Embryonic facial prominence (tissue), 1 donor: Measurements from ENCODE around the gene MRPL54.
"Not testable (repeated sequence)": the region's sequence is repeated elsewhere in the genome, so short reads cannot be mapped to it uniquely, and the experiment has no call there.

Source experiments
- DNase-seq: peaks from one replicate; pipeline ENCODE4 v3.0.0-alpha.2; 2016; ENCODE audit errors: extremely low spot score

Gene MRPL54

GRCh38 chr19:3740431-3740830 is 22.1 kb upstream of the MRPL54 start:
- DNase-seq = no peak

- no peak for DNase-seq
Observed at GRCh38 chr19:3743486-3743885, 19.0 kb upstream of the MRPL54 start.

GRCh38 chr19:3745363-3746045 is 17.0 kb upstream of the MRPL54 start:
- DNase-seq = no peak

GRCh38 chr19:3746371-3747056 is 16.0 kb upstream of the MRPL54 start:
- no peak for DNase-seq

- DNase-seq = no peak
Observed at GRCh38 chr19:3748965-3749364, 13.5 kb upstream of the MRPL54 start.

GRCh38 chr19:3750211-3750610 is 12.3 kb upstream of the MRPL54 start:
- no peak for DNase-seq

GRCh38 chr19:3751236-3751635 is 11.2 kb upstream of the MRPL54 start:
- no peak for DNase-seq

- no peak for DNase-seq
Observed at GRCh38 chr19:3752492-3752891, 10.0 kb upstream of the MRPL54 start.

GRCh38 chr19:3753631-3754410 is 8.7 kb upstream of the MRPL54 start:
- DNase-seq = no peak

- not testable (repeated sequence) for DNase-seq
Observed at GRCh38 chr19:3757705-3758104, 4.8 kb upstream of the MRPL54 start.

GRCh38 chr19:3758297-3758696 is 4.2 kb upstream of the MRPL54 start:
- DNase-seq = not testable (repeated sequence)

GRCh38 chr19:3759482-3760254 is 2.8 kb upstream of the MRPL54 start:
- no peak for DNase-seq

- DNase-seq = no peak
Observed at GRCh38 chr19:3760871-3761361, 1.6 kb upstream of the MRPL54 start.

- peak; percentile 55 for DNase-seq
Observed at GRCh38 chr19:3761382-3762129, 926 bp upstream of the MRPL54 start, which contains the start of gene APBA3. Gene APBA3, minus strand, starts transcription at chr19:3761692. Its CDS starts 1,428 bp downstream, at chr19:3760264.

- DNase-seq = no peak
Observed at GRCh38 chr19:3762130-3762473, 380 bp upstream of the MRPL54 start.

- no peak for DNase-seq
Observed at GRCh38 chr19:3765121-3765520, 2.6 kb downstream of the MRPL54 start.

GRCh38 chr19:3765757-3766156 is 3.3 kb downstream of the MRPL54 start:
- not testable (repeated sequence) for DNase-seq

- no peak for DNase-seq
Observed at GRCh38 chr19:3766520-3766919, 4.0 kb downstream of the MRPL54 start.

- DNase-seq = no peak
Observed at GRCh38 chr19:3767050-3767449, 4.6 kb downstream of the MRPL54 start.

- no peak for DNase-seq
Observed at GRCh38 chr19:3768015-3768747, 5.7 kb downstream of the MRPL54 start.
